ENCODE data around the gene URB2.

GRCh38 chr1:229665912-229666558 is 40.0 kb downstream of the URB2 start:
- TF ChIP-seq CTCF (tag by site-specific recombination; IDR thresholded peaks at IDR 0.05) (no peak), ZNF544 (tag by site-specific recombination; IDR thresholded peaks at IDR 0.05) (no peak), ZSCAN5A (tag by site-specific recombination; IDR thresholded peaks at IDR 0.05) (no peak), ZNF174 (tag by site-specific recombination; IDR thresholded peaks at IDR 0.05) (no peak)
